ENCODE measurements around the gene MCTP2.

- TF ChIP-seq CTCF (IDR thresholded peaks at IDR 0.05) (no peak), POLR2A (IDR thresholded peaks at IDR 0.05) (no peak)
Measured at GRCh38 chr15:94259863-94260262, 28.5 kb downstream of the MCTP2 start.
